Limb (tissue), 2 donors: ENCODE data around the gene ZNF669.
A peak's percentile ranks its signal among the peaks of the same experiment; 100 is the strongest.

Experiments used
- DNase-seq, 2 donors: peaks; one replicate each; pipeline ENCODE4 v3.0.0-alpha.2; 2016; ENCODE audit errors: extremely low spot score in 2 of 2

Gene ZNF669

GRCh38 chr1:247111700-247112478, 7.7 kb upstream of the ZNF669 start:
- peak in 1 of 2 donors; percentile 68 for DNase-seq

- peak in 1 of 2 donors; percentile 71 for DNase-seq
These were observed 7.1 kb upstream of the ZNF669 start for GRCh38 chr1:247111259-247111699.

- no peak for DNase-seq
These were observed 6.6 kb upstream of the ZNF669 start for GRCh38 chr1:247110627-247111258.

GRCh38 chr1:247107694-247108093, 3.5 kb upstream of the ZNF669 start:
- no peak for DNase-seq

GRCh38 chr1:247105966-247106365, 1.8 kb upstream of the ZNF669 start:
- no peak for DNase-seq

GRCh38 chr1:247104965-247105364, 809 bp upstream of the ZNF669 start:
- DNase-seq, result no peak

- DNase-seq, result no peak
These were observed 1.8 kb downstream of the ZNF669 start for GRCh38 chr1:247102381-247102780.

- no peak for DNase-seq
These were observed 3.4 kb downstream of the ZNF669 start for GRCh38 chr1:247100676-247101279.

GRCh38 chr1:247096958-247097357, 7.2 kb downstream of the ZNF669 start:
- no peak for DNase-seq

GRCh38 chr1:247096544-247096943, 7.6 kb downstream of the ZNF669 start:
- DNase-seq, result no peak

- no peak for DNase-seq
These were observed 8.0 kb downstream of the ZNF669 start for GRCh38 chr1:247096112-247096511.

GRCh38 chr1:247090455-247090854, 13.7 kb downstream of the ZNF669 start:
- DNase-seq, result no peak

- no peak for DNase-seq
These were observed 14.4 kb downstream of the ZNF669 start for GRCh38 chr1:247089616-247090375.

- DNase-seq, result no peak
These were observed 15.2 kb downstream of the ZNF669 start for GRCh38 chr1:247088967-247089366.

GRCh38 chr1:247087256-247087655, 16.9 kb downstream of the ZNF669 start:
- no peak for DNase-seq

GRCh38 chr1:247085310-247085709, 18.8 kb downstream of the ZNF669 start:
- DNase-seq, result no peak

GRCh38 chr1:247084771-247085170, 19.4 kb downstream of the ZNF669 start:
- no peak for DNase-seq

- DNase-seq, result no peak
These were observed 24.8 kb downstream of the ZNF669 start for GRCh38 chr1:247079141-247079874.

GRCh38 chr1:247078258-247079140, 25.7 kb downstream of the ZNF669 start, which contains the start of gene ZNF670:
Gene ZNF670, minus strand, starts transcription at chr1:247078811. Its CDS starts 215 bp downstream, at chr1:247078596.
- DNase-seq, result peak; percentile 92 to 93

- DNase-seq, result peak in 1 of 2 donors; percentile 7
These were observed 26.3 kb downstream of the ZNF669 start for GRCh38 chr1:247077876-247078257.
